ENCODE measurements around the gene GRM7.
"Not testable (repeated sequence)": the region's sequence is repeated elsewhere in the genome, so short reads cannot be mapped to it uniquely, and the experiment has no call there.

Gene GRM7

GRCh38 chr3:6915898-6916297 is 55.0 kb downstream of the GRM7 start:
- Histone ChIP-seq H3K4me3 (ENCODE audit: severe bottlenecking) (no peak overlapping the region), H3K9me3 (ENCODE audit: severe bottlenecking) (no peaks in the 10 kb centered on the region), H3K4me1 (ENCODE audit: insufficient read depth, poor library complexity, severe bottlenecking) (no peaks in the 10 kb centered on the region), H3K27me3 (ENCODE audit: insufficient read depth, poor library complexity, severe bottlenecking) (no peaks in the 10 kb centered on the region), H3K36me3 (ENCODE audit: low read depth) (no peaks in the 10 kb centered on the region), H3K27ac (ENCODE audit: poor library complexity, severe bottlenecking) (no peak overlapping the region)
- no peak for TF ChIP-seq CTCF (IDR thresholded peaks at IDR 0.05; ENCODE audit: poor library complexity, severe bottlenecking)
- DNase-seq (ENCODE audit: low spot score) (no peak), ATAC-seq (ENCODE audit: low read depth) (no peak)

GRCh38 chr3:6921066-6921465 is 60.2 kb downstream of the GRM7 start:
- TF ChIP-seq CTCF (IDR thresholded peaks at IDR 0.05; ENCODE audit: poor library complexity, severe bottlenecking), result no peak
- no peak for DNase-seq (ENCODE audit: low spot score)

GRCh38 chr3:6921876-6922275 is 61.0 kb downstream of the GRM7 start:
- H3K4me3 ChIP-seq (ENCODE audit: severe bottlenecking), result no peak overlapping the region
- TF ChIP-seq CTCF (IDR thresholded peaks at IDR 0.05; ENCODE audit: poor library complexity, severe bottlenecking), result no peak
- ATAC-seq (ENCODE audit: low read depth) (no peak), DNase-seq (ENCODE audit: low spot score) (no peak)
- H3K27me3 ChIP-seq (ENCODE audit: insufficient read depth, poor library complexity, severe bottlenecking), result no peaks in the 10 kb centered on the region
- no peaks in the 10 kb centered on the region for H3K36me3 ChIP-seq (ENCODE audit: low read depth)
- H3K9me3 ChIP-seq (ENCODE audit: severe bottlenecking), result no peaks in the 10 kb centered on the region
- H3K4me1 ChIP-seq (ENCODE audit: insufficient read depth, poor library complexity, severe bottlenecking), result no peaks in the 10 kb centered on the region
- H3K27ac ChIP-seq (ENCODE audit: poor library complexity, severe bottlenecking), result no peak overlapping the region

More at GRCh38 chr3:6921066-6921465, 60.2 kb downstream of the GRM7 start:
- H3K27ac ChIP-seq (ENCODE audit: poor library complexity, severe bottlenecking), result no peak overlapping the region
- no peak for ATAC-seq (ENCODE audit: low read depth)
- H3K36me3 ChIP-seq (ENCODE audit: low read depth), result no peaks in the 10 kb centered on the region
- H3K9me3 ChIP-seq (ENCODE audit: severe bottlenecking), result no peaks in the 10 kb centered on the region
- H3K27me3 ChIP-seq (ENCODE audit: insufficient read depth, poor library complexity, severe bottlenecking), result no peaks in the 10 kb centered on the region
- H3K4me1 ChIP-seq (ENCODE audit: insufficient read depth, poor library complexity, severe bottlenecking), result no peaks in the 10 kb centered on the region
- no peak overlapping the region for H3K4me3 ChIP-seq (ENCODE audit: severe bottlenecking)

GRCh38 chr3:6928064-6928463 is 67.1 kb downstream of the GRM7 start:
- DNase-seq (ENCODE audit: low spot score), result no peak
- TF ChIP-seq CTCF (IDR thresholded peaks at IDR 0.05; ENCODE audit: poor library complexity, severe bottlenecking), result no peak
- Histone ChIP-seq H3K9me3 (ENCODE audit: severe bottlenecking) (no peaks in the 10 kb centered on the region), H3K36me3 (ENCODE audit: low read depth) (no peaks in the 10 kb centered on the region), H3K27me3 (ENCODE audit: insufficient read depth, poor library complexity, severe bottlenecking) (no peaks in the 10 kb centered on the region), H3K4me1 (ENCODE audit: insufficient read depth, poor library complexity, severe bottlenecking) (no peaks in the 10 kb centered on the region), H3K27ac (ENCODE audit: poor library complexity, severe bottlenecking) (no peak overlapping the region), H3K4me3 (ENCODE audit: severe bottlenecking) (no peak overlapping the region)
- no peak; the same call in 2 of the 3 replicates for ATAC-seq (ENCODE audit: low read depth)

- no peak for DNase-seq (ENCODE audit: low spot score)
- Histone ChIP-seq H3K36me3 (ENCODE audit: low read depth) (no peaks in the 10 kb centered on the region), H3K27ac (ENCODE audit: poor library complexity, severe bottlenecking) (no peak overlapping the region), H3K4me3 (ENCODE audit: severe bottlenecking) (no peak overlapping the region), H3K4me1 (ENCODE audit: insufficient read depth, poor library complexity, severe bottlenecking) (no peaks in the 10 kb centered on the region), H3K27me3 (ENCODE audit: insufficient read depth, poor library complexity, severe bottlenecking) (no peaks in the 10 kb centered on the region), H3K9me3 (ENCODE audit: severe bottlenecking) (no peaks in the 10 kb centered on the region)
- ATAC-seq (ENCODE audit: low read depth), result no peak
- TF ChIP-seq CTCF (IDR thresholded peaks at IDR 0.05; ENCODE audit: poor library complexity, severe bottlenecking), result no peak
Measured at GRCh38 chr3:6929918-6930317, 69.0 kb downstream of the GRM7 start.

GRCh38 chr3:6935418-6935817 is 74.5 kb downstream of the GRM7 start:
- H3K4me3 ChIP-seq (ENCODE audit: severe bottlenecking); H3K4me1 ChIP-seq (ENCODE audit: insufficient read depth, poor library complexity, severe bottlenecking); ATAC-seq (ENCODE audit: low read depth); DNase-seq (ENCODE audit: low spot score); H3K36me3 ChIP-seq (ENCODE audit: low read depth); H3K9me3 ChIP-seq (ENCODE audit: severe bottlenecking); H3K27me3 ChIP-seq (ENCODE audit: insufficient read depth, poor library complexity, severe bottlenecking); H3K27ac ChIP-seq (ENCODE audit: poor library complexity, severe bottlenecking): not testable (repeated sequence)

Data from RWPE2 (cell line).